GM13977 (cell line): ENCODE results near the gene CLEC1A.
"Not testable (repeated sequence)": the region's sequence is repeated elsewhere in the genome, so short reads cannot be mapped to it uniquely, and the experiment has no call there.

Experiments
- DNase-seq: peaks from one replicate; pipeline ENCODE4 v3.0.0; 2012; ENCODE audit warnings: low spot score
- CTCF ChIP-seq: IDR thresholded peaks from 2 replicates; pipeline ENCODE4 v1.5.1; 2012; ENCODE audit warnings: mild to moderate bottlenecking, control low read depth; ENCODE audit not compliant: insufficient read depth; ENCODE audit errors: extremely low read depth, missing control alignments
- in situ Hi-C: fragments of 300-500 bp; cut with MboI; formaldehyde crosslinking; loops from one replicate; pipeline ENCODE4 v1.12.0; 2022; ENCODE audit warnings: low sequenced_read_pairs, low pct_unique_long_range_greater_than_20kb, mixed read lengths, inconsistent platforms; ENCODE audit not compliant: unreplicated experiment

Gene CLEC1A

GRCh38 chr12:10027311-10027710, 71.5 kb downstream of the CLEC1A start:
- DNase-seq = no peak
- no peak for TF ChIP-seq CTCF
- in situ Hi-C loops = loop anchor here (25.0 kb wide), 1 partner anchor 110 kb away; the partner anchor contains the start of gene CLEC7A

GRCh38 chr12:10026666-10027065, 72.1 kb downstream of the CLEC1A start:
- in situ Hi-C loops = loop anchor here (25.0 kb wide), 1 partner anchor 111 kb away; the partner anchor contains the start of gene CLEC7A
- not testable (repeated sequence) for DNase-seq

GRCh38 chr12:10025236-10025635, 73.5 kb downstream of the CLEC1A start:
- TF ChIP-seq CTCF = no peak
- in situ Hi-C loops = loop anchor here (25.0 kb wide), 1 partner anchor 112 kb away; the partner anchor contains the start of gene CLEC7A
- DNase-seq = no peak

- TF ChIP-seq CTCF = no peak
- in situ Hi-C loops = no loop called here
- DNase-seq = no peak
Measured at GRCh38 chr12:10021342-10021741, 77.4 kb downstream of the CLEC1A start.
